Stomach (tissue), 9 donors: ENCODE results near the gene AVEN. TPM values are rescaled to one million over a fixed set of nuclear protein-coding genes. Genes with fewer than 3 reads are reported as not detected.
A peak's percentile ranks its signal among the peaks of the same experiment; 100 is the strongest.

Experiments
- DNase-seq, 2 donors: peaks; one replicate each; pipeline versions ENCODE4 v3.0.0 to v3.0.0-alpha.2; 2013 to 2019
- H3K27ac ChIP-seq, 5 donors: fragments of 200-600 bp in 4 of 5; sonication (generic) in 4 of 5; one replicate each; pipeline ENCODE4 v1.5.1; 2013 to 2019; ENCODE audit warnings: mild to moderate bottlenecking in 1 of 5, moderate library complexity in 1 of 5
- H3K27me3 ChIP-seq, 3 donors: fragments of 200-600 bp; sonication (generic); one replicate each; pipeline ENCODE4 v1.5.1; 2017 to 2019; ENCODE audit warnings: mixed run types in 1 of 3
- H3K36me3 ChIP-seq, 4 donors: fragments of 200-600 bp; sonication (generic); 1 replicate in 3 of 4; 2 replicates in 1 of 4; pipeline ENCODE4 v1.5.1; 2016 to 2019
- H3K4me1 ChIP-seq, 4 donors: fragments of 200-600 bp; sonication (generic); one replicate each; pipeline ENCODE4 v1.5.1; 2016 to 2019
- H3K4me3 ChIP-seq, 4 donors: fragments of 200-600 bp; sonication (generic) in 3 of 4; one replicate each; pipeline ENCODE4 v1.5.1; 2016 to 2019; ENCODE audit warnings: mild to moderate bottlenecking in 1 of 4
- H3K9me3 ChIP-seq, 4 donors: fragments of 200-600 bp; sonication (generic); one replicate each; pipeline ENCODE4 v1.5.1; 2016 to 2019
- EP300 ChIP-seq: sonication (generic); formaldehyde crosslinking; IDR thresholded peaks from one replicate; pipeline ENCODE4 v1.6.1; 2017; ENCODE audit warnings: antibody characterized with exemption
- POLR2A ChIP-seq, 4 donors: fragments of 450-650 bp; IDR thresholded peaks; one replicate each; pipeline ENCODE4 v1.6.1; 2016; ENCODE audit warnings: antibody characterized with exemption in 4 of 4, control low read depth in 2 of 4, mild to moderate bottlenecking in 1 of 4, moderate library complexity in 1 of 4
- POLR2AphosphoS5 ChIP-seq, 3 donors: sonication (generic); formaldehyde crosslinking; IDR thresholded peaks; one replicate each; pipeline ENCODE4 v1.6.1; 2016; ENCODE audit warnings: antibody characterized with exemption in 3 of 3
- WGBS, 5 donors: extraction: QIAGEN DNeasy Blood & Tissue Kit in 3 of 5; methylation state at CpG; one replicate each; pipeline versions ENCODE4 v1.1.5 to v1.1.7; 2013 to 2018; 5-methylcytosine and 5-hydroxymethylcytosine counted together
- intact Hi-C: fragments of 100-400 bp; cut with DNase I; formaldehyde crosslinking; loops from one replicate; pipeline ENCODE4 v1.15.1; 2023; ENCODE audit warnings: low total_unique reads
- polyA plus RNA-seq, 3 donors: library from polyadenylated mRNA; stranded (reverse); fragments of 200-250 nt; gene quantifications; one replicate each; pipeline ENCODE4 v1.2.3, GENCODE V29; 2013
- total RNA-seq, 5 donors: library from RNA; depleted of rRNA; stranded (reverse); fragments of >200 nt; gene quantifications; one replicate each; pipeline versions ENCODE4 v1.1.0 to v1.2.3, GENCODE V29; 2014 to 2016
- TF ChIP-seq, protein P1 (sequence below), 7 experiments: fragments of 450-650 bp in 4 of 7; fragments of 200-600 bp in 3 of 7; sonication (generic) in 3 of 7; IDR thresholded peaks; one replicate each; pipeline ENCODE4 v1.5.1; 2016 to 2019; ENCODE audit warnings: antibody characterized with exemption in 7 of 7, control low read depth in 2 of 7, mild to moderate bottlenecking in 1 of 7
- donor health status: healthy with polysubstance abuse.
- donor health status: Bipolar disorder and iron deficiency.
- donor health status: healthy.

AVEN gene
- total and polyA plus RNA-seq, 8 donors, result 8.6 to 89.8 (median 14.4) TPM; not detected in 1

DNA sequence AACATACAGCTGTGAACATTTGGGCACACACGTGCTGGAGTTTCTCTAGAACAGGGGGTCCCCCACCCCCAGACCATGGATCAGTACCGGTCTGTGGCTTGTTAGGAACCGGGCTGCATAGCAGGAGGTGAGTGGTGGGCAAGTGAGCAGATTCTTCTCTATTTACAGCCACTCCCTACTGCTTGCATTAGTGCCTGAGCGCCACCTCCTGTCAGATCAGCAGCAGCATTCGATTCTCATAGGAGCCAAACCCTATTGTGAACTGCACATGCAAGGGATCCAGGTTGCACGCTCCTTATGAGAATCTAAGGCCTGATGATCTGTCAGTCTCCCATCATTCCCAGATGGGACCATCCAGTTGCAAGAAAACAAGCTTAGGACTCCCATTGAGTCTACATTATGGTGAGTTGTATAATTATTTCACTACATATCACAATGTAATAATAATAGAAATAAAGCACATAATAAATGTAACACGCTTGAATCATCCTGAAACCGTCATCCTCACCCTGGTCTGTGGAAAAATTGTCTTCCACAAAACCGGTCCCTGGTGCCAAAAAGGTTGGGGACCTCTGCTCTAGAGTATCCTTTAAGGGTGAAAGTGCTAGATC lies 44.9 kb downstream of the AVEN start:
- TF ChIP-seq POLR2A (IDR thresholded peaks at IDR 0.05) (no peak), POLR2AphosphoS5 (IDR thresholded peaks at IDR 0.05) (no peak), EP300 (no peak)
- TF ChIP-seq, protein P1, sequence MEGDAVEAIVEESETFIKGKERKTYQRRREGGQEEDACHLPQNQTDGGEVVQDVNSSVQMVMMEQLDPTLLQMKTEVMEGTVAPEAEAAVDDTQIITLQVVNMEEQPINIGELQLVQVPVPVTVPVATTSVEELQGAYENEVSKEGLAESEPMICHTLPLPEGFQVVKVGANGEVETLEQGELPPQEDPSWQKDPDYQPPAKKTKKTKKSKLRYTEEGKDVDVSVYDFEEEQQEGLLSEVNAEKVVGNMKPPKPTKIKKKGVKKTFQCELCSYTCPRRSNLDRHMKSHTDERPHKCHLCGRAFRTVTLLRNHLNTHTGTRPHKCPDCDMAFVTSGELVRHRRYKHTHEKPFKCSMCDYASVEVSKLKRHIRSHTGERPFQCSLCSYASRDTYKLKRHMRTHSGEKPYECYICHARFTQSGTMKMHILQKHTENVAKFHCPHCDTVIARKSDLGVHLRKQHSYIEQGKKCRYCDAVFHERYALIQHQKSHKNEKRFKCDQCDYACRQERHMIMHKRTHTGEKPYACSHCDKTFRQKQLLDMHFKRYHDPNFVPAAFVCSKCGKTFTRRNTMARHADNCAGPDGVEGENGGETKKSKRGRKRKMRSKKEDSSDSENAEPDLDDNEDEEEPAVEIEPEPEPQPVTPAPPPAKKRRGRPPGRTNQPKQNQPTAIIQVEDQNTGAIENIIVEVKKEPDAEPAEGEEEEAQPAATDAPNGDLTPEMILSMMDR (IDR thresholded peaks at IDR 0.05), result no peak
- intact Hi-C loops, result no loop called here
- WGBS, 5 donors, result 85 to 88% (median 87%) methylated on average over 9 of the region's 9 CpGs
- Histone ChIP-seq H3K27ac (no peak overlapping the region), H3K36me3 (no peaks in the 10 kb centered on the region), H3K27me3 (no peaks in the 10 kb centered on the region), H3K4me1 (no peaks in the 10 kb centered on the region), H3K9me3 (no peaks in the 10 kb centered on the region), H3K4me3 (no peak overlapping the region)
- DNase-seq, result peak in 1 of 2 donors; percentile 44

DNA sequence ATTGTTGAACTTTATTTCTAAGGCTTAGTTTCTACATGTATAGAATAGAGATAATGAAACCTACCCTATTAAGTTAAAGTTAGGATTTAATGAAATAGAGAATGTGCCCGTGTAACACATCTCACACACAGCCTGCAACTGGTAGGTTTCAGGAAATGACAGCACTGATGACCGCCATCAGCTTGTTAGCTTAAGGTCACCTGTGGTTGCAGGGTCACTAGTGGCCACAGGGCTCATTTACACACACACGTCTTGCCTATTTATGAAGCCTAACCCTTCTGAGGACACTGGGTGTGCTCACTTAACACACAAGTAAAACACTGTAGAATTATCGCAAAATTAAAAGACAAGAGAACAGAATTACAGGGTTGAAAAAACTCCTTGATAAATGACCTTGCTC lies 50.6 kb downstream of the AVEN start:
- TF ChIP-seq, protein P1 (IDR thresholded peaks at IDR 0.05), result no peak
- TF ChIP-seq POLR2AphosphoS5 (IDR thresholded peaks at IDR 0.05), result no peak
- no peak for TF ChIP-seq POLR2A (IDR thresholded peaks at IDR 0.05)
- no peak for TF ChIP-seq EP300
- H3K9me3 ChIP-seq, result no peaks in the 10 kb centered on the region
- H3K27ac ChIP-seq, result no peak overlapping the region
- intact Hi-C loops, result no loop called here
- H3K4me1 ChIP-seq, result peaks cover 0 to 7% (median 3%) of the 10 kb centered on the region in 4 donors
- 45 to 80% (median 54%) methylated on average over 4 of the region's 4 CpGs for WGBS, 5 donors
- no peaks in the 10 kb centered on the region for H3K36me3 ChIP-seq
- peak in 1 of 2 donors; percentile 6 for DNase-seq
- no peaks in the 10 kb centered on the region for H3K27me3 ChIP-seq
- H3K4me3 ChIP-seq, result no peak overlapping the region

DNA sequence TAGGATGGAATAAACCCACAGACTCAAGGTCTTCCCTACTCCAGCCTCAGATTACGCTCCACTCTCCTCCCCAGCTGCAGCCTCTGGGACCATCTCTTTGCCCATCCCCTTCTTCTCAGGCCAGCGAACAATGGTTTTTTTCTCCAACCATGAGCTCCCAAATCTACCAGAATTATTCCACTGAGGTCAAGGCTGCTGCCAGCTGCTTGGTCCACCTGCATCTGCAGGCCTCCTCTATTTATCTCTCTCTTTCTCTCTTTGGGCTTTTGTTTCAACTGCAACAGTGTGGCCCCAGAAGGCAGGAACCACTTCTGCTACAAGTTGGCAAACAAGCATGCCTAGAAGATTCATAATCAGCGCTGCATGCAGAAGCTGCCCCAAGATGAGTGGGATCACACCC lies 51.6 kb downstream of the AVEN start:
- no peak for DNase-seq
- Histone ChIP-seq H3K27me3 (no peaks in the 10 kb centered on the region), H3K4me3 (no peak overlapping the region), H3K4me1 (peaks cover 0 to 7% (median 3%) of the 10 kb centered on the region in 4 donors), H3K36me3 (no peaks in the 10 kb centered on the region), H3K27ac (no peak overlapping the region), H3K9me3 (no peaks in the 10 kb centered on the region)
- TF ChIP-seq, protein P1 (IDR thresholded peaks at IDR 0.05), result no peak
- TF ChIP-seq POLR2AphosphoS5 (IDR thresholded peaks at IDR 0.05), result no peak
- intact Hi-C loops, result no loop called here
- 90 to 99% (median 98%) methylated on average over 3 of the region's 3 CpGs for whole genome bisulfite sequencing, 5 donors

DNA sequence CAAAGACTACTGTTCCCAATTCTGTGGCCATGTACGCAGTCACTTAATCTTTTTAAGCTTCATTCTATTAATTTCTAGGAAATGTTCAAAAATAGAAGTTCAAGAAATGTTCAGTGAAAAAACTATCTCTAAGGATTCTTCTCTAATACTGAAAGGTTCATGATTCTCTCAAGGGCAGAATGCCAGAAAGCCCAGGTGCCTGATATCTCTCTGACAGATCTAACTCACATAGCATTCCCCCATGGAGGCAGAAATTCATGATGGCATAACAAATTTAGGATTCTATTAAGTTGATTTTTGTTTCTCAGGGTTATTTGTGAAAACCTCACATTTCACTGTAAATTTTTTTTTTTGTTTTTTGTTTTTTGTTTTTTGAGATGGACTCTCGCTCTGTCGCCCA lies 53.3 kb downstream of the AVEN start:
- no peak for DNase-seq
- intact Hi-C loops, result no loop called here
- no peak overlapping the region for H3K4me3 ChIP-seq
- 62 to 67% (median 64%) methylated on average over 3 of the region's 3 CpGs for WGBS, 5 donors
- TF ChIP-seq EP300 (no peak), POLR2A (IDR thresholded peaks at IDR 0.05) (no peak), POLR2AphosphoS5 (IDR thresholded peaks at IDR 0.05) (no peak)
- TF ChIP-seq, protein P1 (IDR thresholded peaks at IDR 0.05), result no peak
- H3K4me1 ChIP-seq, result peaks cover 0 to 7% (median 3%) of the 10 kb centered on the region in 4 donors
- no peaks in the 10 kb centered on the region for H3K27me3 ChIP-seq
- H3K27ac ChIP-seq, result no peak overlapping the region
- H3K36me3 ChIP-seq, result no peaks in the 10 kb centered on the region
- no peaks in the 10 kb centered on the region for H3K9me3 ChIP-seq
